Vagina (tissue), 2 donors: Measurements from ENCODE around the gene KIF24. TPM values are rescaled to one million over a fixed set of nuclear protein-coding genes. Genes with fewer than 3 reads are reported as not detected.

Source experiments
- DNase-seq, 2 donors: peaks; one replicate each; pipeline ENCODE4 v3.0.0-alpha.2; 2017; ENCODE audit errors: extremely low spot score in 2 of 2
- H3K27ac ChIP-seq: fragments of 200-600 bp; sonication (generic); one replicate; pipeline ENCODE4 v1.5.1; 2019
- H3K27me3 ChIP-seq: fragments of 200-600 bp; sonication (generic); one replicate; pipeline ENCODE4 v1.5.1; 2019
- H3K36me3 ChIP-seq, 2 donors: fragments of 200-600 bp; sonication (generic); one replicate each; pipeline ENCODE4 v1.5.1; 2017 to 2019
- H3K4me1 ChIP-seq: fragments of 200-600 bp; sonication (generic); one replicate; pipeline ENCODE4 v1.5.1; 2019
- H3K4me3 ChIP-seq, 2 donors: fragments of 200-600 bp; sonication (generic); 1 replicate in 1 of 2; 2 replicates in 1 of 2; pipeline ENCODE4 v1.5.1; 2016 to 2019
- H3K9me3 ChIP-seq: fragments of 200-600 bp; sonication (generic); one replicate; pipeline ENCODE4 v1.5.1; 2019
- CTCF ChIP-seq, 3 experiments: fragments of 450-650 bp in 2 of 3; fragments of 200-600 bp in 1 of 3; sonication (generic) in 1 of 3; IDR thresholded peaks; one replicate each; pipeline ENCODE4 v1.5.1; 2017 to 2019; ENCODE audit warnings: antibody characterized with exemption in 3 of 3, mild to moderate bottlenecking in 2 of 3, moderate library complexity in 2 of 3
- POLR2A ChIP-seq, 2 donors: fragments of 450-650 bp; IDR thresholded peaks; one replicate each; pipeline ENCODE4 v1.6.1; 2017; ENCODE audit warnings: antibody characterized with exemption in 2 of 2, mild to moderate bottlenecking in 2 of 2, moderate library complexity in 2 of 2
- POLR2AphosphoS5 ChIP-seq, 2 donors: sonication (generic); formaldehyde crosslinking; IDR thresholded peaks; one replicate each; pipeline ENCODE4 v1.9.0; 2017; ENCODE audit warnings: antibody characterized with exemption in 2 of 2, mild to moderate bottlenecking in 2 of 2, low read depth in 1 of 2; ENCODE audit not compliant: insufficient read depth in 1 of 2
- intact Hi-C: fragments of 100-400 bp; cut with DNase I; formaldehyde crosslinking; loops from one replicate; pipeline ENCODE4 v1.15.1; 2023
- small RNA-seq: library from RNA; depleted of rRNA; stranded (forward); fragments of <200 nt; gene quantifications from one replicate; pipeline ENCODE3, GENCODE V24; 2016
- total RNA-seq: library from RNA; depleted of rRNA; stranded (reverse); fragments of >200 nt; gene quantifications from one replicate; pipeline ENCODE4 v1.2.3, GENCODE V29; 2016

KIF24 gene
- total RNA-seq, 1 donor from 2014 or later, result 0.49 TPM

- Histone ChIP-seq H3K9me3 (no peaks in the 10 kb centered on the region), H3K36me3 (no peaks in the 10 kb centered on the region), H3K4me1 (no peaks in the 10 kb centered on the region), H3K27me3 (no peaks in the 10 kb centered on the region), H3K4me3 (no peak overlapping the region), H3K27ac (no peak overlapping the region)
- TF ChIP-seq POLR2A (IDR thresholded peaks at IDR 0.05), result no peak
- TF ChIP-seq CTCF (IDR thresholded peaks at IDR 0.05), result no peak
- TF ChIP-seq POLR2AphosphoS5 (IDR thresholded peaks at IDR 0.05; ENCODE audit: insufficient read depth in 1 of 2, low read depth in 1 of 2), result no peak
- no peak for DNase-seq
- intact Hi-C loops, result no loop called here
These were observed 38.0 kb downstream of the KIF24 start for GRCh38 chr9:34291023-34291422.

- no peak for DNase-seq
- intact Hi-C loops, result no loop called here
- H3K9me3 ChIP-seq, result no peaks in the 10 kb centered on the region
These were observed 39.9 kb downstream of the KIF24 start for GRCh38 chr9:34289159-34289558.

DNA sequence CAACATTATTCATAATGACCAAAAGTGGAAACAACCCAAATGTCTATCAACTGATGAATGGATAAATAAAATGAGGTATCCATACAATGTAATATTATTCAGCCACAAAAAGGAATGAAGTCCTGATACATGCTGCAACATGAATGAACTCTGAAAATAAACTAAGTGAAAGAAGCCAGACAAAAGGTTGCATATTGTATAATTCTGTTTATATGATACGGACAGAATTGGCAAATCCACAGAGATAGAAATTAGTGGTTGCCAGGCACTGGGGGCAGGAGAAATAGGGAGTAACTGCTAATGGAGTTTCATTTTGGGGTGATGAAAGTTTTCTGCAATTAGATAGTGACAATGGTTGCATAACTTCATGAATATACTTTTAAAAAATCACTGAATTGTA, 47.0 kb downstream of the KIF24 start:
- H3K27me3 ChIP-seq, result no peaks in the 10 kb centered on the region
- H3K4me1 ChIP-seq, result no peaks in the 10 kb centered on the region
- H3K4me3 ChIP-seq, result no peak overlapping the region
- H3K9me3 ChIP-seq, result no peaks in the 10 kb centered on the region
- no peak for DNase-seq
- intact Hi-C loops, result no loop called here
- no peak overlapping the region for H3K27ac ChIP-seq
- H3K36me3 ChIP-seq, result no peaks in the 10 kb centered on the region
- TF ChIP-seq POLR2AphosphoS5 (IDR thresholded peaks at IDR 0.05; ENCODE audit: insufficient read depth in 1 of 2, low read depth in 1 of 2) (no peak), POLR2A (IDR thresholded peaks at IDR 0.05) (no peak), CTCF (IDR thresholded peaks at IDR 0.05) (no peak)

More at GRCh38 chr9:34289159-34289558, 39.9 kb downstream of the KIF24 start:
- H3K27ac ChIP-seq, result no peak overlapping the region
- TF ChIP-seq POLR2A (IDR thresholded peaks at IDR 0.05), result no peak
- TF ChIP-seq CTCF (IDR thresholded peaks at IDR 0.05), result no peak
- no peak for TF ChIP-seq POLR2AphosphoS5 (IDR thresholded peaks at IDR 0.05; ENCODE audit: insufficient read depth in 1 of 2, low read depth in 1 of 2)
- H3K36me3 ChIP-seq, result no peaks in the 10 kb centered on the region
- no peak overlapping the region for H3K4me3 ChIP-seq
- no peaks in the 10 kb centered on the region for H3K4me1 ChIP-seq
- no peaks in the 10 kb centered on the region for H3K27me3 ChIP-seq

DNA sequence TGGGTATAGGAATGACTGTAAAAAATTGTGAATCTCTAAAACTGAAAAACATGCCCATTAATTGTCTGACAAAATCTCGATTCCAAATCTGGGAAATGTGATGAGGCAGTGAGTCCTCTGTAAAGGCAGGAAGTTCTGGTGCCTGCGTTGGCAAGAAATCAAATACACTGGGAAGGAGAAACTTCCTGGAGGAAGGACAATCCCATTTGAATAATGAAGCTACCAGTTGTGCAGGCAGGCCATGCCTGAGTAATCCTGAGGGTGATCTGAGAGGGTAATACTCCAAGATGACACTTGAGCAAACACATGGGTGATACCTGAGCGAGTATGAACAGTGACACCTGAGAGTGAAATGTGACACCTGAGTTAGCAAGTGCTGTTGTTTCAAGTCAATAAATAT, 49.7 kb downstream of the KIF24 start:
- intact Hi-C loops, result no loop called here
- no peak overlapping the region for H3K4me3 ChIP-seq

More for the DNA sequence above, 49.7 kb downstream of the KIF24 start:
- no peak for TF ChIP-seq CTCF (IDR thresholded peaks at IDR 0.05)
- TF ChIP-seq POLR2AphosphoS5 (IDR thresholded peaks at IDR 0.05; ENCODE audit: insufficient read depth in 1 of 2, low read depth in 1 of 2), result peak in 1 of 2 donors; percentile 42
- Histone ChIP-seq H3K36me3 (no peaks in the 10 kb centered on the region), H3K27ac (no peak overlapping the region), H3K27me3 (no peaks in the 10 kb centered on the region), H3K9me3 (no peaks in the 10 kb centered on the region), H3K4me1 (no peaks in the 10 kb centered on the region)
- no peak for DNase-seq

Small RNA genes within 50 kb of the gene (small RNA-seq; reads per million reads assigned to genes)
- not detected for gene RNU2-50P

Other genes with a start within 250 kb of the KIF24 start
- 31.2 TPM for gene DCAF12, start 202.6 kb downstream of the KIF24 start, total RNA-seq
- gene UBAP1, start 150.2 kb downstream of the KIF24 start, total RNA-seq, result 43.0 TPM
- gene NUDT2, start 301 bp upstream of the KIF24 start, total RNA-seq, result 18.4 TPM
- 4.4 TPM for gene MYORG, start 47.6 kb upstream of the KIF24 start, total RNA-seq
- 9.3 TPM for gene FAM219A, start 129.3 kb upstream of the KIF24 start, total RNA-seq
- gene DNAI1, start 129.5 kb upstream of the KIF24 start, total RNA-seq, result not detected
- not detected for gene ENHO, start 193.7 kb upstream of the KIF24 start, total RNA-seq